SIG-M5 treated with dmso at 0.1 percent for 504 hours (cell line): ENCODE measurements around the gene ETNPPL.
"Not testable (repeated sequence)": the region's sequence is repeated elsewhere in the genome, so short reads cannot be mapped to it uniquely, and the experiment has no call there.

Source experiments
- DNase-seq: peaks from one replicate; lab custom pipeline; 2025; ENCODE audit not compliant: unreplicated experiment; lab: John Stamatoyannopoulos, UW

The ETNPPL gene

GRCh38 chr4:108758498-108758897 is 4.4 kb downstream of the ETNPPL start:
- no peak for DNase-seq

DNA sequence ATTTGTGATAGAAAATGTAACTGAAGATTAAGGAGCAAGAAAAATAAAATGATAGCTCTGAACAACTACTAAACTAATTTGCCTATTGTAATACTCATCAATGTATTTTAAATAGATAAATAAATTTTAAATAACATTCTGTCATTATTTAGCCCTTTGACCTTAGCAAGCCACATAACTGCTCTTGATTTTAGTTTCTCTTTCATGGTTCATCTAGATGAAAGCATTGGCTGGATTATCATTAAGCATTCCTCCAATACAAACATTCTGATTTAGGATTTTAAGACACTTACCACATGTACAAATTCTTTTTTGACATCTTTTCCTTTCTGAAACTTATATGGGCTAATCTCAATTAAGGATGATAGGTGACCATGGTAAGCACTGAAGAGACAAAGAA is 8.5 kb downstream of the ETNPPL start:
- no peak for DNase-seq

DNA sequence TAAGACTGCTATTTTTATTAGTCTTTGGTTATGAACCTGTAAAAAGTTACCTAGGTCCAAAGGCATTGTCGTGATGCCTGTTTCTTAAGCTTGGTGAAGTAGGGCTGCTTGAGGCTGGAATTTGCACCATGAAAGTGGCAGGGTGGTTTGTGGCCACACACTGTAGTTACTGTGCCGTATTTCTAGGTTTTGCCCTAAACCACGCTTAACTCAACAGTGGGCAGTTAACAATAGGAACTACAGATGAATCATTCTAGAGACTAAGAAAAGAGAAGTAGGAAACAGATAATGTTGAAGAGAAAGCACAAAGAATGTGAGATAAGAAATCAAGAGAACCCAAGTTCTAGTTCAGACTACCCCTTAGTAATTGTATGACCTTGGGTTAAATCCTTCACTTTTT is 11.5 kb downstream of the ETNPPL start:
- peak; percentile 45 for DNase-seq

GRCh38 chr4:108749119-108749518 is 13.7 kb downstream of the ETNPPL start:
- DNase-seq, result no peak

DNA sequence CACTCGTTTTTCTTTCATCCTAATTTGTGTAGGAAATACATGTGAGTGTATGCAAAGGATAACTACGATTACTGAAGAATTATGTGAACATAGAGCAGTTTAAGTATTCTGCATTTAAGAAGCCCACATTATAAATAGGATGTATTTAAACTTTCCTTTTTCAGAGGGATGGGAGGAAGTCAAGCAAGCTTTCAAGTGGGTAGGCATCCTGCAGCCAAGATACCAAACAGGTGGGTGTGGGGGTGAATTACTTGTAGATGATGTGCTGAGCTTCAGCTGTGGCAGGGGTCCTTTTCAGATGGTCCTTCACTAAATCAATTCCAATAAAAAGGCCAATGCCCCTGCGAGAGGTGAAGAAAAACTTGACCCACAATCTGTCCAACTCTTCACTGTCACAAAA is 16.3 kb downstream of the ETNPPL start:
- no peak for DNase-seq

DNA sequence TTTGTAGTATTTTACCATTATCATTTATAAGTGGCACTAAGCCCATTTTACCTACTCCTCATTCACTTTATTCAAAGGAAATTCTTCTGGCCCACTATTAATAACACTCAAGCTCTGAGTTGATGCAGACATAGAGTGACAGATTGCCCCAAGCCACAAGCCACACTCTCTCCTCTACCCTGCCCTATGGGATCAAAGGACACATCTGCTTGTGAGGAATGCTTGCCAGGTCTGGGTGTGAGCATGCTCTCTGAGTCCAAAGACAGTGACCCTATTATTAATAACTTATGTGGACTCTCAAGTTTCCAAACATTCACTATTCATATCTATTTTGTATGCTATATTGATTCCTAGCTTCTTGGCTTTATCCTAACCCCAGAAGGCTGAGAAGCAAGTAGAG is 18.5 kb downstream of the ETNPPL start:
- no peak for DNase-seq

DNA sequence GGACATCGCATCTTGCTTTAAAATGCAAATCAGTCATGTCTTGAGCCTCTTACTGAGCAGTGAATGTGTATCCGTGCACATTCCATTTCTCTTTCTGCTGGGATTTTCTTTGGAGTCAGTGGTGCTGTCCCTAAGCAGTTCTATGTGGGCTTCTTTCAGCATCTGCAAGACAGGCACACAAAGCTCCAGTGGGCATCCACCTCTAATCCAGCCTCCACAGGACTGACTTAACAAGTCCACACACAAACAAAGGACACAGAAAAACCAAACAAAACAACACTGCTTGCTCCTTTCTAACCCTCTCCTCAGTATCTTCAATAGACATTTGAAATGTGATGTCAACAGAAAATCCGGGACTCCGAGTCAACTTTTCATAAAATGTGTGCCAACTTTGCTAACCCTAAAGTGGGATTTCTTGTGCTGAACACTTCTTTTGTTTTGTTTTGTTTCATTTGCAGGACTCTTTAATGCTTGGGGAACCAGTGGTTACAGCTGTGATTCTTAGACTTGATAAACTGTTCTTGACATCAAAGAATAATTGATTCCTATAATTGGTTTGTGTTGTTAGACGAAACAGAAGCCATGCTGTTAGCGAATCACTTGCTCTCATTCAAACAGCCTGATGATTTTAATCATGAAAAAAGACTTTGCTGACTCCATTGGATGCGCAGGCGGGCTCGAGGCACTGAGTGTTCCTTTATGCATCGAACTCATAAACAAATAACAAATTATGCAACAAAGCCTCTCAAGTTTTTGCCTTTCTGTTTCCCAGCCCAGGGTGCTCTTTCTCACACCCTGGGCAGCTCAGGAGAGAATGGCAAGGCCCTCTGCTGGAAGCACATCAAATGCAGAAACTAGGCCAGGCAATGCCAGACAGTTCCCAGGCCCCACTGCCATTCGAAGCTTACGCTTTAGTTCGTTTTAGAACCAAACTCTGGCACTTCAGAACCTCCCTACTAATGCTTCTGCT is 20.1 kb downstream of the ETNPPL start:
- no peak for DNase-seq

DNA sequence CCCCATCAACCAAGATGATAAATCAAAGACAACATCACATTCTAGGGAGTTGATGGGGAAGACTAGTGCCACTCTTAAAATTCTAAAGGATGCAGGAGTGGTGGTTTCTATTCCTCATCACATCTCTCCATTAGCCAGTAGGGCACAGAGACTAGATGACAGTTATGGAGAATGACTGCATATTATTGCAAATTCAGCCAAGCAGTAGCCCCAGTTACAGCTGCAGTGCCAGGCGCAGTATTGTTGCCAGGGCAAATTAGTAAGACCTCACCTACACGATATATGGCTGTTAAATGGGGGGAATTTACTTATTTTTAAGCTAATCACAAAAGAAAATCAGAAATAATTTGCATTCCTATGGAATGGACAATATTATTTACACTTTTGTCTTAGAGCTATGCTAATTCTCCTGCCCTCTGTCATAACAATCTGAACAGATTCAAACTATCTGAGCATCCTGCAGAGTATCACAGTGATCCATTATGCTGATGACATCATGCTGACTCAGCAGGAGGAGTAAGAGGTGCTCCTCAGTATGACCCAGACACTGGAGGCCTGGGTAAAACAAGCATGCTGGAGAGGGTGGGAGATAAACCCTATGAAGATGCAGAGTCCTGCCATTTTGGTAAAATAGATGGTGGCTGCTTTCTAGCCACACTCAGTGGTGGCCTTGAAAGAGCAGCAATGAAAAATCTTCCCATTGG is 24.7 kb downstream of the ETNPPL start:
- DNase-seq, result no peak

- DNase-seq, result no peak
Measured at GRCh38 chr4:108731006-108731405, 31.8 kb downstream of the ETNPPL start.

DNA sequence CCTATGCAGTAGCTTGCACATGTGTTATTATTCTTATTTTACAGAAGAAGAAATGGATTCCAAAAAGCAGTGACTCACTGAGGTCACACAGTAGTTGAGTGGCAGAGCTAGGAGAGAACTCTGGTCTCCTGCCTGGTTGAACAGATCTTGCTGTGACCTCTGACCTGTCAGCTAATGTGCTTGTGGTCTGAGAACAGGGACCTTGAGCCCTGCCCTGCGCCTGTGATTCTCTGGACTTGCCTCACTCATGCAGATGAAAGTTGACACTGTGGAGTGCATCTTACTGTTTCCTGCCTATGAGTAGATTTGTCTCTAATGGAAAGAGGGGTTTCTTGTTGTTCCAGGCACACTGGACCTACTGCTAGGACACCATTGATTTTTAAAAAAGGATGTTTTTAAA is 32.3 kb downstream of the ETNPPL start:
- no peak for DNase-seq

- DNase-seq, result no peak
Measured at GRCh38 chr4:108729731-108730130, 33.1 kb downstream of the ETNPPL start.

GRCh38 chr4:108725457-108725856 is 37.4 kb downstream of the ETNPPL start:
- no peak for DNase-seq

DNA sequence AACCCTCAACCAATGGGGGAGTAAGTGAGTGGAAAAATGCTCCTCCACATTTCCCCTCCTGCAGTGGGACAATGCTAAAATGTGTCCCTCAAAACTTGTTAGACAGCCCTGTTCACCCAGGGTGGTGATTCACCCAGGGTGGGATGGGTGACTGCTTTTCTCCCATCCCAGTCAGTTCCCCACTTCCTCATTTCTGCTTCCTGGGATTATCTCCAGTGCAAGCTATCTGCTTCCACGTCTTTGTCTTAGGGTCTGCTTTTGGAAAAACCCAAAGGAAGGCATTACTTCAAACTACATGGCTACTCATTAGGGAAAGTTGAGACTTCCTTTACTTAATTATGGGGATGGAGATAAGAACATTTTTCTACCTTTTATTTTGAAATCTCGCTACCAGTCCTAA is 45.5 kb downstream of the ETNPPL start:
- DNase-seq, result no peak

- no peak for DNase-seq
Measured at GRCh38 chr4:108716340-108716739, 46.5 kb downstream of the ETNPPL start.

- no peak for DNase-seq
Measured at GRCh38 chr4:108714880-108715279, 48.0 kb downstream of the ETNPPL start.

DNA sequence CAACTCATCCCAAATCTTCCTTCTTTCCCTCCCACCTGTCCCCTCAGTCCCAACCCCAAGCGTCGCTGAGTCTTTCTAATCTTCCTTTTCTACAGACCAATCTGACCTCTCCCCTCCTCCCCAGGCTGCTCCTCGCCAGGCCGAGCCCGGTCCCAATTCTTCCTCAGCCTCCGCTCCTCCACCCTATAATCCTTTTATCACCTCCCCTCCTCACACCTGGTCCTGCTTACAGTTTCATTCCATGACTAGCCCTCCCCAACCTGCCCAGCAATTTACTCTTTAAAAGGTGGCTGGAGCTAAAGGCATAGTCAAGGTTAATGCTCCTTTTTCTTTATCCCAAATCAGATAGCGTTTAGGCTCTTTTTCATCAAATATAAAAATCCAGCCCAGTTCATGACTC is 52.3 kb downstream of the ETNPPL start:
- DNase-seq, result not testable (repeated sequence)

GRCh38 chr4:108709722-108710121 is 53.1 kb downstream of the ETNPPL start:
- no peak for DNase-seq

DNA sequence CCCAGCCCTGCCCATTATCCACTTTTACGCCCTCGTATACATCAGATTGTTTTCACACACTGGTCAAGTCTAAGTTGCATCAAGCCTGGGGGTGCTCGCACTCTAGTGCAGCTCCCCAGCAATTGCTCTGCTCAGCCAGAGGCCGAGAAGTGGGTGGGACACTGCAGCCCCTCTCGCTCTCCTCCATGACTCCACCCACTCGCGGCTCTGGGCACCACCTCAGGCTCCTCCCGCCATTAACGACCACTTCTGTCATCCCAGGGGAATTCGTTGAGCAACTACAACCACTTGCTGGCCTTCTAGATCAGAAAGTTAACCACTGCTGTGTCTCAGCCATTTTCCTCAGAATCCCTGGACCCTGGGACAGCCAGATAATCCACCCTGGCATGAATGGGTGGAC is 53.6 kb downstream of the ETNPPL start:
- DNase-seq, result no peak

- DNase-seq, result no peak
Measured at GRCh38 chr4:108706289-108706688, 56.6 kb downstream of the ETNPPL start.

- DNase-seq, result no peak
Measured at GRCh38 chr4:108703966-108704365, 58.9 kb downstream of the ETNPPL start.

DNA sequence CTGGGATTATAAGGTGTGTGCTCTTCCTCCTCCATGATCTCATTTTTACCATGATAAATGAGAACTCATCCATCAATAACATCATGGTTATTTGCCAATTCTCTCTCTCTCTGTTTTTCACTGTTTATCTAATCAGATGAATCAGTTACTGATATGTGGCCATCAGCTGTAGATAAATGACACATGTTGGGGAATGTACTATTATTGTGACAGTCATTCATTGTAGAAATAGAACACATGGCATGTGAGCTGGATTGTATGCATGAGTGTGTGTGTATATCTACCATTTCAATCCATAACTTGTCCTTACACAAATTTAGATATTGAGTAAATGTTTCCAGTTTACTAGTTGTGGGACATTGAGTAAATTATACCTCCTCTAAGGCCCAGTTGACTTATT is 59.5 kb downstream of the ETNPPL start:
- no peak for DNase-seq

GRCh38 chr4:108702960-108703359 is 59.9 kb downstream of the ETNPPL start:
- DNase-seq, result no peak
